T-helper 2 cell treated with Interferon-gamma antibody and Interleukin-4, amounts not matched to agents 5 μg/mL and 100 μg/mL, for 36 hours (primary cell): Measurements from ENCODE around the gene RIPK3.

ENCODE experiments used
- DNase-seq: peaks from one replicate; pipeline ENCODE4 v3.0.0; 2021; ENCODE audit warnings: low spot score
- H3K27ac Mint-ChIP-seq: one replicate; pipeline ENCODE4 v1.8.0; 2021; ENCODE audit warnings: mild to moderate bottlenecking, mixed read lengths
- H3K27me3 Mint-ChIP-seq: one replicate; pipeline ENCODE4 v1.8.0; 2021; ENCODE audit warnings: low read depth, mixed read lengths
- H3K36me3 Mint-ChIP-seq: one replicate; pipeline ENCODE4 v1.8.0; 2021; ENCODE audit warnings: low read depth, mixed read lengths
- H3K4me1 Mint-ChIP-seq: one replicate; pipeline ENCODE4 v1.8.0; 2021; ENCODE audit warnings: low read depth, mixed read lengths
- H3K4me3 Mint-ChIP-seq: one replicate; pipeline ENCODE4 v1.8.0; 2022; ENCODE audit warnings: mild to moderate bottlenecking, moderate library complexity, mixed read lengths
- H3K9me3 Mint-ChIP-seq: one replicate; pipeline ENCODE4 v1.8.0; 2021; ENCODE audit warnings: mixed read lengths

The RIPK3 gene

GRCh38 chr14:24300326-24300980, 39.3 kb downstream of the RIPK3 start:
- H3K27ac Mint-ChIP-seq, result peak overlapping the region; percentile 94
- H3K9me3 Mint-ChIP-seq, result no peaks in the 10 kb centered on the region
- peaks cover 57% of the 10 kb centered on the region for H3K36me3 Mint-ChIP-seq
- DNase-seq, result no peak
- peak overlapping the region; percentile 93 for H3K4me3 Mint-ChIP-seq
- no peaks in the 10 kb centered on the region for H3K27me3 Mint-ChIP-seq
- peaks cover 32% of the 10 kb centered on the region for H3K4me1 Mint-ChIP-seq

DNA sequence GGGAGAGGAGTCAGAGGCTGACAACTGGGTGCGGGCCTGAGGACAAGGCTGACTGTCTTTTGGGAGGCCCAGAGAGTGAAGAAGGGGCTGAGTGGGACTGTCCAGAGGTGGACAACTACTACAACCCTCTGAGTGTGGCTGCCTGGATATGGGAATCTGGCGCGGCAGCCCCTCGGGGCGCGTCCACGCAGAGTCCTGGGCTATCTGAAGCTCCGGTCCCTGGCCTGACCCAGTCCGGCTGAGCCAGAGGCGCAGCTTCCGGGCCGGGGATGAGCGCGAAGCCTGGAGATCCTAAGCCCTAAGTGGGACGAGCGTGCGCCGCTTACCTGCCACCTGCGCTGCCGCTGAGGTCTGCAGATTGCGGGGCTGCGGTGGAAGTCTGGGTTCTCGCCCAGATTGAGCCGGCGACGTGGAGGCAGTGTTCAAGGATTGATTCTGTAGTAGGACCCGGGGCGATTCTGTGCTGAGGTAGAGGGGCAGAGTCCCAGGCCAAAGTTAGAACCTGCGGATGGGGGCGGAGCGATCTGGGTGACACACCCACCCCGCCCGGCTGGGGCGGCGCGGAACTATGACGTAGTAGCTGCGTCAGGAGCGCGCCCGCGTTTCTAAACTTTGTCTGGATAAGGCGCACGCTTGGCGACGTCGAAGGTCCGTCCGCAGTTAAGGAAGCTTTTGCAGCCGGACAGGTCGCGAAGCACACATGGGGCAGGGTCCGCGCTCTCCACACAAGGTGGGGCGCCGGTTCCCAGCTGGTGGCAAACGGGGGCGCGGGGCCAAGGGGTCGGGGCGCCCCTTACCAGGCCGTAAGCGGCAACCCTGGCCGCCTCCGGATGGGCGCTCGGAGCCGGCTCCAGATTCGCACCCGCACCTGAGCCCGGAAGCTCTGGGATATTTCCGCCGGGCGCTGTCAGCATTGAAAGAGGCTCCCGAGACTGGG, 40.3 kb downstream of the RIPK3 start, which contains the start of the genes DHRS1 and NOP9:
Gene DHRS1 (minus strand): TSS at position 526 of the 937 bp plus-strand sequence. CDS start 674 bp downstream, outside the sequence.
Gene NOP9 (plus strand): TSS at position 596 of the 937 bp plus-strand sequence. CDS start 105 bp downstream, at position 701.
- no peaks in the 10 kb centered on the region for H3K9me3 Mint-ChIP-seq
- peak within 1 kb of the TSS; percentile 93 for H3K4me3 Mint-ChIP-seq
- H3K27me3 Mint-ChIP-seq, result no peaks in the 10 kb centered on the region
- peak; percentile 91 for DNase-seq
- H3K36me3 Mint-ChIP-seq, result peaks cover 52% of the 10 kb centered on the region
- peak within 1 kb of the TSS; percentile 94 for H3K27ac Mint-ChIP-seq
- peaks cover 32% of the 10 kb centered on the region for H3K4me1 Mint-ChIP-seq

DNA sequence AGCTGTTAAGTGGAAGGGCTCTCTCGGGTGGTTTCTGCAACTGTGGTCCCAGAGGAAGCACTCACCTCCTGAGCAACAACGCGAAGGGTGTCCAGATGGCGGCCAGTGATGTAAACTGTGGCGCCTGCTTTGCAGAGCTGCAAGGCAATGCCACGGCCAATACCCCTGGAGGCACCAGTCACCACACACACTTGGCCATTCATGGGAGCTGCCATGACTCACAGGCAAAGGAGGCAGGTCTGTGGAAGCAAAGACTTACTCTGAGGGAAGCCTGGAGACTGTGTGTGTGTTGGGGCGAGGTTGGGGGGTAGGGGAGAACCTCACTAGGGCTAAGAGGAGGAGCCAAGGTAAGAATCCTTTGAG, 40.9 kb downstream of the RIPK3 start:
- Mint-ChIP-seq H3K4me1 (peaks cover 32% of the 10 kb centered on the region), H3K36me3 (peaks cover 48% of the 10 kb centered on the region), H3K4me3 (peak overlapping the region; percentile 93), H3K9me3 (no peaks in the 10 kb centered on the region), H3K27me3 (no peaks in the 10 kb centered on the region), H3K27ac (peak overlapping the region; percentile 94)
- DNase-seq, result no peak

- no peaks in the 10 kb centered on the region for H3K27me3 Mint-ChIP-seq
- H3K36me3 Mint-ChIP-seq, result peaks cover 38% of the 10 kb centered on the region
- H3K4me3 Mint-ChIP-seq, result peak overlapping the region; percentile 41
- DNase-seq, result no peak
- H3K27ac Mint-ChIP-seq, result peak overlapping the region; percentile 85
- no peaks in the 10 kb centered on the region for H3K9me3 Mint-ChIP-seq
- peaks cover 32% of the 10 kb centered on the region for H3K4me1 Mint-ChIP-seq
Measured at GRCh38 chr14:24297190-24297964, 42.4 kb downstream of the RIPK3 start.

DNA sequence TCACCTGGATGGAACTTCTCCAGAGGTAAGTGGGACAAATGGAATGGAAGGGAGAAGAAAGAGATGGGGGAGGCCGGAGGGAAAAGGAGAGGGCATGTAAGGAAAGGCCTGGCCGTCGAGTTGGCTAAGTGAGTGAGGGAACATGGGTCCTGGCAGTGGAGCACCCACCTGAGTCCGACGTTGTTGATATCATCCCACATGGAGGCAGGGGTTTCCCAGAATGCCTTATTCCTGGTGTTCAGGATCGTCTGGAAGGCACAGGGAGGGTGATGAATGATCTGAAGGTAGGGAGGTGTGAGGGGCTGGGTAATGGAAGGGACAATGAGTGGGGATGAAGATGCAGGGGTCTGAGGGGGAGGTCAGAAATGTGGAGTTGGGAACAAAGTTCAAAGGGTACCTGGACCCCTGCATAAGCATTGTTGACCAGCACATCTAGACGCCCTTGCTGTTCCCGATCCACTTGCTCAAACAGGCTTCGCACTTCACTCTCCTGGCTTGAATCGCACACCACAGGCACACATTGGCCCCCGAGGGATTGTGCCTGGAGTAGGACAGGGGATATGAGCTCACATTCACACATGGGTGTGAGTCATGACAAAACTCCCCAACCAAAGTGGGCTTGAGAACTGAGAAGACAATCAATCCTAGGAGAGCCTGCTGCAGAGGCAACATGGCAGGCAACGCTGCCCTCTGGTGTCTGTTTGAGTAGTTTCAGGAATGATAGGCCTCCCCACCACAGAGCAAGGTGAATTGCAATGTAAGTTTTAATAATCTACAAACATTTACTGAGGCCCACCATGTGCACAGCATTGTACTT, 43.2 kb downstream of the RIPK3 start:
- Mint-ChIP-seq H3K4me1 (peaks cover 32% of the 10 kb centered on the region), H3K9me3 (no peaks in the 10 kb centered on the region), H3K27ac (peak overlapping the region; percentile 85), H3K36me3 (peaks cover 30% of the 10 kb centered on the region), H3K4me3 (peak overlapping the region; percentile 41), H3K27me3 (no peaks in the 10 kb centered on the region)
- peak; percentile 70 for DNase-seq

DNA sequence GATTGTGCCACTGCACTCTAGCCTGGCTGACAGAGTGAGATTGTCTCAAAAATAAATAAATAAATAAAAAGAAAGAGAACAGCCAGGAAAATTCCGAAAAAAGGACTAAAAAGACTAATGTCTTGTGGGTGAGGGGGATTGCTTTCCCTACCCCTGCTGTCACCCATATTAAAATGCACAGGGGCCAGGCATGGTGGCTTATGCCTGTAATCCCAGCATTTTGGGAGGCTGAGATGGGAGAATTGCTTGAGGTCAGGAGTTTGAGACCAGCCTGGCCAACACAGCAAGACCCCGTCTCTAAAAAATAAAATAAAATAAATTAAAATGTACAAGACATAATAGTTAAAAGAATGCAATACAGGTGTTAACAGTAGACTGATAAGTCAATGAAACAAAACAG, 46.3 kb downstream of the RIPK3 start:
- Mint-ChIP-seq H3K4me1 (peaks cover 27% of the 10 kb centered on the region), H3K27ac (no peak overlapping the region), H3K36me3 (peaks cover 43% of the 10 kb centered on the region), H3K4me3 (no peak overlapping the region), H3K9me3 (no peaks in the 10 kb centered on the region), H3K27me3 (no peaks in the 10 kb centered on the region)
- DNase-seq, result no peak

GRCh38 chr14:24292118-24292807, 47.5 kb downstream of the RIPK3 start:
- no peak overlapping the region for H3K4me3 Mint-ChIP-seq
- H3K9me3 Mint-ChIP-seq, result no peaks in the 10 kb centered on the region
- H3K27ac Mint-ChIP-seq, result no peak overlapping the region
- peaks cover 2% of the 10 kb centered on the region for H3K27me3 Mint-ChIP-seq
- DNase-seq, result no peak
- peaks cover 20% of the 10 kb centered on the region for H3K4me1 Mint-ChIP-seq
- peaks cover 44% of the 10 kb centered on the region for H3K36me3 Mint-ChIP-seq

GRCh38 chr14:24291446-24292117, 48.2 kb downstream of the RIPK3 start:
- H3K9me3 Mint-ChIP-seq, result no peaks in the 10 kb centered on the region
- H3K27me3 Mint-ChIP-seq, result peaks cover 2% of the 10 kb centered on the region
- no peak overlapping the region for H3K27ac Mint-ChIP-seq
- no peak overlapping the region for H3K4me3 Mint-ChIP-seq
- H3K4me1 Mint-ChIP-seq, result peaks cover 13% of the 10 kb centered on the region
- no peak for DNase-seq
- peaks cover 40% of the 10 kb centered on the region for H3K36me3 Mint-ChIP-seq

DNA sequence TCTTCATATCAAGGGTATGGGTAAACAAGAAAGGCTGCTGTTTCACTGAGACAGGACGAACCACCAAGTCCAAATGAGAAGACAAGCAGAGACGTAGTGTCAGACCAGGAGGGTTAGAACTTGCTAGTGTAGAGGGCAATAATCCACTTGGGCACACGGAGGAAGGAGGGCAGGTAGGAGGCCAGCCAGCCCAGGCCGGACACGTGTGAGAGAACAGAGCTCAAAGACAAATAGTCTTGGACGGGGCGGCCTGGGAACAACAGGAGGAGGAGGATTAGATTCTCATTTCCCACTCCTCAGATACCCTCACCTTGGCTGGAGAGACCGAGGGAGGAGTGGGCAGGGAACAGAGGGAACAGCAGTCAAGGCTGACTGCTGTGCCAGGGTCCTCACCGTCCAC, 49.0 kb downstream of the RIPK3 start:
- Mint-ChIP-seq H3K27ac (no peak overlapping the region), H3K27me3 (peaks cover 2% of the 10 kb centered on the region), H3K4me1 (peaks cover 7% of the 10 kb centered on the region), H3K36me3 (peaks cover 32% of the 10 kb centered on the region), H3K4me3 (no peak overlapping the region), H3K9me3 (no peaks in the 10 kb centered on the region)
- DNase-seq, result no peak

- H3K4me1 Mint-ChIP-seq, result peaks cover 7% of the 10 kb centered on the region
- H3K36me3 Mint-ChIP-seq, result peaks cover 26% of the 10 kb centered on the region
- H3K27me3 Mint-ChIP-seq, result peaks cover 2% of the 10 kb centered on the region
- DNase-seq, result peak; percentile 72
- H3K9me3 Mint-ChIP-seq, result no peaks in the 10 kb centered on the region
- H3K4me3 Mint-ChIP-seq, result no peak overlapping the region
- H3K27ac Mint-ChIP-seq, result no peak overlapping the region
Measured at GRCh38 chr14:24289649-24290280, 50.0 kb downstream of the RIPK3 start.

DNA sequence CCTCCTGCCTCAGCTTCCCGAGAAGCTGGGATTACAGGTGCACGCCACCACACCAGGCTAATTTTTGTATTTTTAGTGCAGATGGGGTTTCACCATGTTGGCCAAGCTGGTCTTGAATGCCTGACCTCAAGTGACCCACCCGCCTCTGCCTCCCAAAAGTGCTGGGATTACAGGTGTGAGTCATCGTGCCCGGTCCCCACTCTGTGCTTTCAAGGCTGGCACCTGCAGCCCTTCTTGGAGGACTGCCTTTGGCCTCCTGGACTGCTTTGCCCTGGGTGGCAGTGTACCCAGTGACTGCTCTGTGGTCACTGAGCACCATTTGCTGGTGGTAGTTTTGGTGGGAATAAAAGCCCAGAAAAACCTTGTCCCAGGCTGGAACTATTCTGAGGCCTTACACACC, 52.8 kb downstream of the RIPK3 start:
- Mint-ChIP-seq H3K36me3 (peaks cover 19% of the 10 kb centered on the region), H3K4me1 (peaks cover 7% of the 10 kb centered on the region), H3K4me3 (no peak overlapping the region), H3K9me3 (no peaks in the 10 kb centered on the region), H3K27me3 (peaks cover 4% of the 10 kb centered on the region), H3K27ac (no peak overlapping the region)
- no peak for DNase-seq
